ENCODE results near the gene CPNE6.

GRCh38 chr14:24057271-24057670, 14.1 kb upstream of the CPNE6 start:
- TF ChIP-seq CTCF (IDR thresholded peaks at IDR 0.05): no peak
- no peak for TF ChIP-seq EZH2 (IDR thresholded peaks at IDR 0.05)
- TF ChIP-seq EZH2phosphoT487 (IDR thresholded peaks at IDR 0.05): no peak
